ENCODE measurements around the gene ZNF584. TPM values are rescaled to one million over a fixed set of nuclear protein-coding genes. Genes with fewer than 3 reads are reported as not detected.
"Not testable (repeated sequence)": the region's sequence is repeated elsewhere in the genome, so short reads cannot be mapped to it uniquely, and the experiment has no call there.

Gene ZNF584
- total RNA-seq, 3 donors from 2014 or later, result 13.6 to 16.1 (median 15.8) TPM

GRCh38 chr19:58449980-58450379 lies 41.5 kb downstream of the ZNF584 start:
- not testable (repeated sequence) for H3K27ac ChIP-seq; H3K27me3 ChIP-seq; DNase-seq (ENCODE audit: low spot score in 2 of 2); H3K9me3 ChIP-seq; H3K4me1 ChIP-seq; H3K36me3 ChIP-seq; H3K4me3 ChIP-seq
- intact Hi-C loops (cut with DNase I; ENCODE audit: low total_unique reads), result loop anchor here (1.0 kb wide), 1 partner anchor 27 kb away; no protein-coding TSS in a partner anchor

- Histone ChIP-seq H3K4me1 (no peaks in the 10 kb centered on the region), H3K27me3 (peaks cover 0 to 4% of the 10 kb centered on the region in 2 donors), H3K36me3 (no peaks in the 10 kb centered on the region), H3K9me3 (no peaks in the 10 kb centered on the region), H3K4me3 (peak overlapping the region; percentile 88 to 99 (median 94)), H3K27ac (peak overlapping the region; percentile 78 to 89)
- DNase-seq (ENCODE audit: low spot score in 2 of 2), result no peak
- no peak for TF ChIP-seq CTCF (IDR thresholded peaks at IDR 0.05)
- intact Hi-C loops (cut with DNase I; ENCODE audit: low total_unique reads), result loop anchor here (1.0 kb wide), 1 partner anchor 26 kb away; no protein-coding TSS in a partner anchor
Observed at GRCh38 chr19:58450856-58451357, 42.5 kb downstream of the ZNF584 start.

DNA sequence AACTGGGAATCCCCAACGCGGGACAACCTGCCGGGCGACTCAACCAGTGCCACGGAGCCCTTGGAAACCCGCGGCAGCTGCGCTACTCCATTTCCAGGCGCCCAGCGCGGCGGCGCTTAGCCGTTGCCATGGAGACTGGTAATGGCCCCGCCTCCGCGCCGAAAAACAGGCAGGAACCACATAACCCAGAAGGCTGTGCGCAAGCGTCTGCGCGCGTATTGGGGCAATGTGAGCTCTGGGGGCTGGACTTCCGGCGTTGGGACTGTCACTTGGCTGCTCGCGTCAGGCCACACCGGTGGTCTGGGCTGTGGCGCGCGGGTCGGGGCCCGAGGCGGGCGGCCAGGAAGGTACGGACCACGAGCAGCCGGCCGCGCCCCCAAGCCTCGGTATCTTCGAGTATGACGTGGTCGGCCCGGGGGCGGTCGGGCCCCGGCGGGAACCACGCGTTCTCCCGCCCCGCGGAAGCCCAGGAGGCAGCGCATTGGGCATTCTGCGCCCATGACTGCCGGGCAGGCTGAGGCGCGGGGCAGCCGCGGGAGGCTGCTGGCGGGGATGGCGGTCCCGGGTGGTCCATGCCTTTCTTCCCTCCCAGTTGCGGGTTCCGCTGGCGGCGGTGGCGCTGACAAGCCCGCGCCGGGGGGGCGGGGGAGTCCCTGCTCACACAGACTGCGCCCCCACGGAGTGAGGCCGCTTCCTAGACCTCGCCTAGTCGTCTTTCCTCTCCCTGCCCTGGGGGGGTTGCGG lies 43.1 kb downstream of the ZNF584 start, which contains the start of gene ZNF324B:
Gene ZNF324B (plus strand): TSS at position 265 of the 744 bp plus-strand sequence. CDS start 2,080 bp downstream, outside the sequence.
- Histone ChIP-seq H3K27me3 (peaks cover 0 to 4% of the 10 kb centered on the region in 2 donors), H3K27ac (peak within 1 kb of the TSS; percentile 78 to 89), H3K4me3 (peak within 1 kb of the TSS; percentile 88 to 99 (median 94)), H3K9me3 (no peaks in the 10 kb centered on the region), H3K4me1 (no peaks in the 10 kb centered on the region), H3K36me3 (peaks cover 3% of the 10 kb centered on the region)
- DNase-seq (ENCODE audit: low spot score in 2 of 2), result peak; percentile 94 to 95
- intact Hi-C loops (cut with DNase I; ENCODE audit: low total_unique reads), result no loop called here
- TF ChIP-seq POLR2A (IDR thresholded peaks at IDR 0.05) (peak; percentile 33), CTCF (IDR thresholded peaks at IDR 0.05) (no peak), POLR2AphosphoS5 (IDR thresholded peaks at IDR 0.05) (peak; percentile 51 to 64 (median 62))

DNA sequence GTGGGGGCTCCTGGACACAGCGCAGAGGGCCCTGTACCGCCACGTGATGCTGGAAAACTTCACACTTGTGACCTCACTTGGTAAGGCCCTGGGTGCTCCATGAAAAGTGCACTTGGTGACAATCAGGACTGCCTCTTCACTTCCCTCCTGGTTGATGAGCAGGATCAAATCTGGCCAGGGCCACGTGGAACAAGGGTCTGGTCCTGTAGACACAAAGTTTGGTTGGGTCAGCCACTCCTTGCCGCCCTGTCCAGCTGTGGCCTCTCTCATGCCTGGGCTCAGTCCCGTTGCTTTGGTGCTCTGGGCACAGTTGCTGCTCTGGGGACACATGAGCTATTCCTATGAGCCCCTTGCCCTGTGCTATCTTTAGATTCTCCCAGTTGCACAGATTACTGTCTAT lies 45.3 kb downstream of the ZNF584 start:
- H3K4me1 ChIP-seq, result no peaks in the 10 kb centered on the region
- intact Hi-C loops (cut with DNase I; ENCODE audit: low total_unique reads), result no loop called here

GRCh38 chr19:58455306-58455705 lies 46.9 kb downstream of the ZNF584 start:
- TF ChIP-seq POLR2A (IDR thresholded peaks at IDR 0.05), result no peak
- TF ChIP-seq CTCF (IDR thresholded peaks at IDR 0.05), result no peak
- TF ChIP-seq POLR2AphosphoS5 (IDR thresholded peaks at IDR 0.05), result no peak
- peaks cover 8% of the 10 kb centered on the region for H3K36me3 ChIP-seq
- no peaks in the 10 kb centered on the region for H3K27me3 ChIP-seq
- intact Hi-C loops (cut with DNase I; ENCODE audit: low total_unique reads), result no loop called here
- no peak overlapping the region for H3K4me3 ChIP-seq
- H3K9me3 ChIP-seq, result no peaks in the 10 kb centered on the region
- DNase-seq (ENCODE audit: low spot score in 2 of 2), result no peak
- no peaks in the 10 kb centered on the region for H3K4me1 ChIP-seq
- H3K27ac ChIP-seq, result no peak overlapping the region

More for the DNA sequence above, 45.3 kb downstream of the ZNF584 start:
- no peaks in the 10 kb centered on the region for H3K9me3 ChIP-seq
- H3K27me3 ChIP-seq, result no peaks in the 10 kb centered on the region
- peaks cover 8% of the 10 kb centered on the region for H3K36me3 ChIP-seq
- H3K4me3 ChIP-seq, result no peak overlapping the region
- TF ChIP-seq CTCF (IDR thresholded peaks at IDR 0.05) (no peak), POLR2AphosphoS5 (IDR thresholded peaks at IDR 0.05) (no peak), POLR2A (IDR thresholded peaks at IDR 0.05) (no peak)
- H3K27ac ChIP-seq, result no peak overlapping the region
- DNase-seq (ENCODE audit: low spot score in 2 of 2), result no peak
